K562 (cell line): Measurements from ENCODE around the gene CHST1.

ENCODE experiments used
- ELF4 ChIP-seq: fragments of 450-650 bp; formaldehyde crosslinking; IDR thresholded peaks from 2 replicates; pipeline ENCODE4 v1.4.0; 2022; ENCODE audit warnings: missing genetic modification characterization
- MYC ChIP-seq, 2 experiments: fragments of 250-450 bp in 1 of 2; sonication (Bioruptor Pico) in 1 of 2; IDR thresholded peaks; 2 replicates each; pipeline versions ENCODE4 v1.5.1 to v1.6.1; 2012 to 2021; ENCODE audit warnings: low read depth in 2 of 2, borderline replicate concordance in 1 of 2, improper control_type of control experiment in 1 of 2, low read length in 1 of 2, mild to moderate bottlenecking in 1 of 2, moderate library complexity in 1 of 2
- TSHZ1 ChIP-seq: fragments of 250-450 bp; sonication (Bioruptor Pico); IDR thresholded peaks from 2 replicates; pipeline ENCODE4 v1.4.0; 2020; ENCODE audit warnings: mild to moderate bottlenecking, moderate library complexity
- ZNF143 ChIP-seq: sonication (generic); formaldehyde crosslinking; IDR thresholded peaks from 2 replicates; pipeline ENCODE4 v1.9.0; 2022; ENCODE audit warnings: mild to moderate bottlenecking, missing genetic modification reagents

GRCh38 chr11:45609902-45610301 lies 55.5 kb downstream of the CHST1 start:
- TF ChIP-seq ELF4 (no peak), MYC (IDR thresholded peaks at IDR 0.05; ENCODE audit: low read depth, low read length) (no peak), MYC (CRISPR knock-in tag; IDR thresholded peaks at IDR 0.05; ENCODE audit: borderline replicate concordance, low read depth) (no peak), TSHZ1 (no peak), ZNF143 (CRISPR knock-in tag) (no peak)
